Activated CD4-positive, alpha-beta T cell treated with anti-CD3 and anti-CD28 coated beads, Interleukin-2, amount 50 U/mL, for 1 hour (primary cell): ENCODE results near the gene KCTD15.

Experiments used
- DNase-seq: peaks from one replicate; pipeline ENCODE4 v3.0.0-alpha.2; 2020

Gene KCTD15

DNA sequence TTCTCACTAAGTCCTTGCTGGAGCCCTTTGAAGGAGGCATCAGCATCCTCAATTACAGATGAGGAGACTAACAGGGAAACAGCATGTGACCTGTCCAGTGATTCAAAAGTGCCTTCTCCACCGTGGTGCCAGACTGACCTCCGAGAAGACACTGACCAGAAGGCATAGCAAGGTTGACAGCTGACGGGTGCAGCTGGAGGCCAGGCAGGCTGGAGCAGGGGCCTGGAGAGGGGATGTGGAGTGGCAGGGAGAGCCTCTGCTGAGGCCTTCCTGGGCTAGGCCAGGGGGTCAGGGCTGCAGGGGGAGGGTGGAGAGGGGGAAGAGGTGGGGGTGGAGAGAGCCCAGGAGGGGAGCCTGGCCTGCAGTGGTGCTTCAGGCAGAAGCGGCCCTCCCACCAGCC, 66.3 kb downstream of the KCTD15 start:
- no peak for DNase-seq

GRCh38 chr19:33863436-33863835, 66.8 kb downstream of the KCTD15 start:
- no peak for DNase-seq

- DNase-seq: no peak
These were observed 67.7 kb downstream of the KCTD15 start for GRCh38 chr19:33864311-33864850.

DNA sequence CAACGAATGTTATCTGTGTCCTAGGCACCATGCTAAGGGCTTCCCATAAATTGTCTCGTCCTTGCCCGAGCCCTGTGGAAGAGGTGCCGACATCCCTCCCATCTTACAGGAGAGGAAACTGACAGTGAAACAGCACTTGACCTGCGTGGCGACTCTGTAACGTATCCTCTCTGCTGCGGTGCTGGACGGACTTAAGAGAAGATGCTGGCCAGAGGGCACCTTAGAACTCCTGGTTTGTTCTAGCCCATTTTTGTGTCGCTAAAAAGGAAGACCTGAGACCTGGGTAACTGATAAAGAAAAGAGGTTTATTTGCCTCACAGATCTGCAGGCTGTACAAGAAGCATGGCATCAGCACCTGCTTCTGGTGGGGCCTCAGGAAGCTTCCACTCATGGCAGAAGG, 68.6 kb downstream of the KCTD15 start:
- DNase-seq: no peak
